ENCODE results near the gene NPHP3.

Gene NPHP3

GRCh38 chr3:132703733-132704132 lies 18.5 kb downstream of the NPHP3 start:
- no peak for DNase-seq

- no peak for DNase-seq
Observed at GRCh38 chr3:132695422-132695821, 26.8 kb downstream of the NPHP3 start.

GRCh38 chr3:132694991-132695390 lies 27.2 kb downstream of the NPHP3 start:
- DNase-seq = no peak

- DNase-seq = no peak
Observed at GRCh38 chr3:132690040-132690439, 32.2 kb downstream of the NPHP3 start.

GRCh38 chr3:132682201-132682600 lies 40.0 kb downstream of the NPHP3 start:
- no peak for DNase-seq

GRCh38 chr3:132681421-132681820 lies 40.8 kb downstream of the NPHP3 start:
- no peak for DNase-seq

- DNase-seq = no peak
Observed at GRCh38 chr3:132679911-132680310, 42.3 kb downstream of the NPHP3 start.

- DNase-seq = no peak
Observed at GRCh38 chr3:132675408-132675807, 46.8 kb downstream of the NPHP3 start.

- DNase-seq = no peak
Observed at GRCh38 chr3:132669256-132669777, 52.9 kb downstream of the NPHP3 start.

- DNase-seq = no peak
Observed at GRCh38 chr3:132665230-132665745, 56.9 kb downstream of the NPHP3 start.

GRCh38 chr3:132662212-132662611 lies 60.0 kb downstream of the NPHP3 start:
- DNase-seq = no peak

- no peak for DNase-seq
Observed at GRCh38 chr3:132661101-132661500, 61.1 kb downstream of the NPHP3 start.

GRCh38 chr3:132660811-132661070 lies 61.5 kb downstream of the NPHP3 start:
- DNase-seq = no peak

GRCh38 chr3:132660052-132660810 lies 62.0 kb downstream of the NPHP3 start, which contains the start of gene UBA5:
UBA5 (plus strand) TSS chr3:132660329; CDS start chr3:132660538, 209 bp downstream.
- peak in 53 of 56 donors; percentile 6 to 86 (median 61) for DNase-seq

GRCh38 chr3:132659365-132660051 lies 62.7 kb downstream of the NPHP3 start, which contains the start of gene ACAD11:
ACAD11 (minus strand) TSS chr3:132659809; CDS start chr3:132659751, 58 bp downstream.
- DNase-seq = peak in 54 of 56 donors; percentile 26 to 86 (median 64)

GRCh38 chr3:132659000-132659364 lies 63.2 kb downstream of the NPHP3 start:
- no peak for DNase-seq

- DNase-seq = no peak
Observed at GRCh38 chr3:132657869-132658747, 64.1 kb downstream of the NPHP3 start.

- DNase-seq = no peak
Observed at GRCh38 chr3:132655471-132655870, 66.7 kb downstream of the NPHP3 start.

- DNase-seq = no peak
Observed at GRCh38 chr3:132654721-132655120, 67.5 kb downstream of the NPHP3 start.

GRCh38 chr3:132654190-132654589 lies 68.0 kb downstream of the NPHP3 start:
- DNase-seq = no peak

GRCh38 chr3:132652640-132653270 lies 69.5 kb downstream of the NPHP3 start:
- DNase-seq = no peak

All from amygdala (tissue), 56 donors.